K562 (cell line): ENCODE data around the gene GDF7. TPM values are rescaled to one million over a fixed set of nuclear protein-coding genes. Genes with fewer than 3 reads are reported as not detected.

Experiments
- ATAC-seq: fragments of 200-7000 bp; cut with Tn5 transposase; 3 replicates; pipeline ENCODE4 v1.9.1; 2020; ENCODE audit warnings: moderate library complexity
- BruUV-seq: library from RNA; stranded (reverse); fragments of 400-500 nt; replicated peaks from 2 replicates; lab custom pipeline; 2021; lab: Mats Ljungman, UMichigan
- CTCF ChIA-PET: fragments of 300-600 bp; formaldehyde crosslinking; extraction: SDS; loops from one replicate; lab custom pipeline; 2021; ENCODE audit warnings: low intra/inter-chr PET ratio; lab: Yijun Ruan, JAX
- POLR2A ChIA-PET: fragments of 300-600, 350-650 bp; sonication (Branson Sonifier 250); formaldehyde crosslinking; extraction: SDS; loops from one replicate; lab custom pipeline; 2021; ENCODE audit warnings: antibody characterized with exemption, inconsistent platforms; lab: Yijun Ruan, JAX
- DNase-seq, 4 experiments: peaks; one replicate each; pipeline versions ENCODE4 v3.0.0 to v3.0.0-alpha.2; 2011 to 2018; ENCODE audit warnings: low spot score in 3 of 4, mixed read lengths in 3 of 4; ENCODE audit errors: extremely low read depth in 1 of 4
- FAIRE-seq: peaks from 2 replicates; lab custom pipeline; 2011; peaks lifted over from hg19 to GRCh38; lab: Jason Lieb, UNC
- H2AFZ ChIP-seq: 2 replicates; pipeline ENCODE4 v1.6.0; 2011; ENCODE audit warnings: low read depth, low read length, control low read depth, inconsistent platforms
- H3K27ac ChIP-seq: fragments of 200-600 bp; 3 replicates; pipeline ENCODE4 v1.8.0; 2011; ENCODE audit warnings: low read depth, mild to moderate bottlenecking, control low read depth, inconsistent platforms, low read length, moderate library complexity, mixed read lengths; ENCODE audit errors: extremely low read depth
- H3K27me3 ChIP-seq, 2 experiments: fragments of 300-600 bp in 1 of 2; 2 replicates in 1 of 2; 3 replicates in 1 of 2; pipeline versions ENCODE4 v1.6.0 to v1.8.0; 2011; ENCODE audit warnings: inconsistent platforms in 2 of 2, low read length in 2 of 2, mild to moderate bottlenecking in 1 of 2, mixed read lengths in 1 of 2, moderate library complexity in 1 of 2; ENCODE audit not compliant: control insufficient read depth in 2 of 2, insufficient read depth in 2 of 2
- H3K36me3 ChIP-seq: fragments of 300-600 bp; 3 replicates; pipeline ENCODE4 v1.8.0; 2011; ENCODE audit warnings: mild to moderate bottlenecking, low read length, inconsistent platforms; ENCODE audit not compliant: control insufficient read depth, insufficient read depth
- H3K4me1 ChIP-seq, 2 experiments: fragments of 200-600 bp in 1 of 2; replicated peaks in 1 of 2; 2 replicates in 1 of 2; 3 replicates in 1 of 2; pipeline versions ENCODE4 v1.5.1 to v1.8.0; 2011; ENCODE audit warnings: inconsistent platforms in 2 of 2, low read length in 2 of 2, mild to moderate bottlenecking in 1 of 2, mixed read lengths in 1 of 2, moderate library complexity in 1 of 2; ENCODE audit not compliant: control insufficient read depth in 2 of 2, insufficient read depth in 2 of 2
- H3K4me2 ChIP-seq: 2 replicates; pipeline ENCODE4 v1.6.1; 2011; ENCODE audit warnings: low read length, control low read depth, inconsistent platforms, mixed read lengths; ENCODE audit not compliant: insufficient read depth
- H3K4me3 ChIP-seq: fragments of 200-600 bp; sonication (generic), shearing (Covaris generic); 2 replicates; pipeline ENCODE4 v1.5.1; 2016; ENCODE audit warnings: control low read depth, inconsistent platforms
- H3K79me2 ChIP-seq: fragments of 200-600 bp; 3 replicates; pipeline ENCODE4 v1.8.0; 2011; ENCODE audit warnings: low read length, inconsistent platforms; ENCODE audit not compliant: control insufficient read depth, insufficient read depth
- H3K9ac ChIP-seq, 2 experiments: 2 replicates each; pipeline versions ENCODE4 v1.6.0 to v1.6.1; 2011; ENCODE audit warnings: low read depth in 2 of 2, low read length in 2 of 2, control low read depth in 1 of 2, inconsistent platforms in 1 of 2, mild to moderate bottlenecking in 1 of 2, mixed read lengths in 1 of 2; ENCODE audit not compliant: insufficient read depth in 1 of 2
- H3K9me1 ChIP-seq: one replicate; pipeline ENCODE4 v1.6.0; 2011; ENCODE audit warnings: inconsistent platforms, mild to moderate bottlenecking, low read length, moderate library complexity; ENCODE audit not compliant: control insufficient read depth, insufficient read depth
- H3K9me3 ChIP-seq: replicated peaks from 2 replicates; pipeline ENCODE4 v1.5.1; 2011; ENCODE audit warnings: low read depth, low read length, inconsistent platforms; ENCODE audit not compliant: control insufficient read depth, insufficient read depth
- H4K20me1 ChIP-seq: replicated peaks from 2 replicates; pipeline ENCODE4 v1.6.1; 2011; ENCODE audit warnings: low read length, inconsistent platforms, mixed read lengths; ENCODE audit not compliant: control insufficient read depth, insufficient read depth
- BHLHE40 ChIP-seq: IDR thresholded peaks from 2 replicates; pipeline ENCODE4 v1.6.1; 2011; ENCODE audit warnings: low read length, improper control_type of control experiment
- IRF2 ChIP-seq: sonication (generic); formaldehyde crosslinking; IDR thresholded peaks from 2 replicates; pipeline ENCODE4 v1.8.1; 2022; ENCODE audit warnings: mild to moderate bottlenecking, missing genetic modification reagents
- NKRF ChIP-seq: fragments of 450-650 bp; IDR thresholded peaks from 2 replicates; pipeline ENCODE4 v1.6.1; 2016; ENCODE audit warnings: borderline replicate concordance
- ZNF583 ChIP-seq: fragments of 250-450 bp; sonication (Bioruptor Pico); IDR thresholded peaks from 2 replicates; pipeline ENCODE4 v1.4.0; 2020
- WGBS: fragments of 100-300 bp; shearing (Covaris generic); methylation state at CpG from one replicate; pipeline ENCODE4 v1.1.6; 2016; ENCODE audit warnings: low coverage, mixed read lengths; ENCODE audit not compliant: insufficient coverage; ENCODE audit errors: missing lambda C conversion rate; 5-methylcytosine and 5-hydroxymethylcytosine counted together
- in situ Hi-C: fragments of 300-500 bp; cut with MboI; formaldehyde crosslinking; loops from 4 replicates; pipeline ENCODE4 v1.15.0; 2018; ENCODE audit warnings: inconsistent platforms, mixed read lengths
- intact Hi-C: fragments of 100-400 bp; cut with micrococcal nuclease; formaldehyde crosslinking; loops from 2 replicates; pipeline ENCODE4 v1.14.2; 2022
- polyA plus RNA-seq, 8 experiments: library from polyadenylated mRNA; depleted of rRNA in 4 of 8; stranded (reverse) in 5 of 8; unstranded in 3 of 8; fragments of >200 nt; fragmentation: Nextera tagmentation in 2 of 8; fragmentation: Illumina TruSeq in 1 of 8; extraction: Ambion mirVana in 2 of 8; extraction: Trizol in 1 of 8; gene quantifications; 2 replicates each; pipeline versions ENCODE4 v1.2.1 to v1.2.3, GENCODE V29; 2011 to 2014; ENCODE audit warnings: inconsistent platforms in 1 of 8, missing spikeins in 1 of 8
- total RNA-seq, 7 experiments: library from RNA; depleted of rRNA in 6 of 7; stranded (reverse); fragments of >200 nt in 6 of 7; fragmentation: Illumina TruSeq in 2 of 7; extraction: Trizol in 2 of 7; gene quantifications; 2 replicates each; pipeline versions ENCODE4 v1.2.1 to v1.2.3, GENCODE V29; 2011 to 2021; ENCODE audit warnings: low replicate concordance in 1 of 7
- TF ChIP-seq, protein P1 (sequence below): fragments of 450-650 bp; conservative IDR thresholded peaks from 2 replicates; pipeline ENCODE4 v1.6.1; 2016; ENCODE audit warnings: missing genetic modification characterization, low read depth, mild to moderate bottlenecking, missing compliant biosample characterization, moderate library complexity

GDF7 gene
- total and polyA plus RNA-seq, 9 of the 15 experiments (the other 6 are each of a cell fraction or from before 2014, with no cell fraction given) = 0.01 TPM; not detected in 7

DNA sequence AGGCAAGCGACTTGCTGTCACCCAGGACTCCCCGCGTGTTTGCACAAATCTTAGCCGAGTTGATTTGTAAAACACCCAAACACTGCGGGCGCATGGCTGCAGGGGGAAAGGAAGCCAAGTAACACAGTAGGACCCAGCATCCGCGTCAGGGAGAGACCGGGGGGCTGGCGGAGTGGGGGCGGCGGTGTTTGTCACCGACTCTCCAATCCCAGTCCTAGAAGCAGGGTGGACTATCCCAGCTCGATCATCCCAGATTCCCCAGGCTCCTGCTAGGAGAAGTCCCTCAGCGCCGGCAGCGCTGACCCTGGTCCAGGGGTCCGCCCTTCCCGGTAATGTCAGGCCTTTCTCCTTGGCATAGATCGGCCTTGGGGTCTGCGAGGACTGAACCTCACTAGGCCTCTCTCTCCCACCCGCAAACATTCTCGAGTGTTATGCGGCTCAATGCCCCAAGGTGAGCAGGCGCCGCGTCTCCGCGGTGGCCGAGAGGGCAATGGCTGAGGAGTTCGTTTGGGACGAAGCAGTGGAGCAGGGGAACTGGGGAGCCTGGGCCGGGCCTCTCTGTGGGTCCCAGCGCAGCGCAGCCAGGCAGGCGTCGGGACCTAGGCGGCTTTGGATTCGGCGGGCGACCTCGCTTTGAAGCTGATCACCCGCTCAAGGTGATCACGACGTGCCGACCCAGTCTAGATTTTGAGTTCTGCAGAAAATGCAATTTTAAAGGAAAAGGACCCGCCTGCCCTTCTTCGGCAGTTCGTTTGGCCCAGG lies 1.5 kb upstream of the GDF7 start:
- Histone ChIP-seq H3K36me3 (no peaks in the 10 kb centered on the region), H3K4me1 (peaks cover 0 to 28% of the 10 kb centered on the region in 2 experiments; a peak in 2 of 5 replicates), H2AFZ (no peak overlapping the region), H3K4me3 (no peak overlapping the region), H3K9ac (no peak overlapping the region), H3K9me3 (no peaks in the 10 kb centered on the region), H4K20me1 (peaks cover 4% of the 10 kb centered on the region; the same call in 1 of the 2 replicates), H3K27me3 (peaks cover 30 to 74% of the 10 kb centered on the region in 2 experiments; a peak in 4 of 5 replicates), H3K4me2 (no peak overlapping the region), H3K9me1 (no peaks in the 10 kb centered on the region), H3K27ac (no peak overlapping the region), H3K79me2 (no peaks in the 10 kb centered on the region)
- ChIA-PET CTCF (no interaction called here), POLR2A (interaction anchor here (0.6 kb wide), 1 partner anchor 147 kb away, joined by 5 read pairs; no protein-coding TSS in a partner anchor)
- in situ Hi-C loops = loop anchor here (25.0 kb wide), 1 partner anchor 597 kb away; no protein-coding TSS in a partner anchor
- no peak for TF ChIP-seq IRF2 (CRISPR knock-in tag)
- TF ChIP-seq ZNF583 (CRISPR knock-in tag) = no peak
- no peak for TF ChIP-seq BHLHE40
- TF ChIP-seq NKRF = no peak
- TF ChIP-seq, protein P1, sequence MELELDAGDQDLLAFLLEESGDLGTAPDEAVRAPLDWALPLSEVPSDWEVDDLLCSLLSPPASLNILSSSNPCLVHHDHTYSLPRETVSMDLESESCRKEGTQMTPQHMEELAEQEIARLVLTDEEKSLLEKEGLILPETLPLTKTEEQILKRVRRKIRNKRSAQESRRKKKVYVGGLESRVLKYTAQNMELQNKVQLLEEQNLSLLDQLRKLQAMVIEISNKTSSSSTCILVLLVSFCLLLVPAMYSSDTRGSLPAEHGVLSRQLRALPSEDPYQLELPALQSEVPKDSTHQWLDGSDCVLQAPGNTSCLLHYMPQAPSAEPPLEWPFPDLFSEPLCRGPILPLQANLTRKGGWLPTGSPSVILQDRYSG (tag) = no peak
- FAIRE-seq = no peak
- no peak for ATAC-seq
- BruUV-seq = no TSS peak
- 31% methylated on average over 38 of the region's 49 CpGs for WGBS
- DNase-seq = no peak
- intact Hi-C loops = loop anchor here (10.0 kb wide), 3 partner anchors 119 to 649 kb away; no protein-coding TSS in a partner anchor
